Lower leg skin (tissue), 4 donors: ENCODE results near the gene BRD4. TPM values are rescaled to one million over a fixed set of nuclear protein-coding genes. Genes with fewer than 3 reads are reported as not detected.

ENCODE experiments used
- DNase-seq, 2 donors: peaks; one replicate each; pipeline ENCODE4 v3.0.0-alpha.2; 2019; ENCODE audit warnings: low spot score in 2 of 2
- H3K4me3 ChIP-seq: fragments of 200-600 bp; sonication (generic); 2 replicates; pipeline ENCODE4 v1.5.1; 2017; ENCODE audit warnings: mild to moderate bottlenecking, low read depth; ENCODE audit not compliant: poor library complexity, severe bottlenecking
- POLR2A ChIP-seq, 2 donors: fragments of 450-650 bp; IDR thresholded peaks; one replicate each; pipeline ENCODE4 v1.6.1; 2016 to 2017; ENCODE audit warnings: antibody characterized with exemption in 2 of 2, mild to moderate bottlenecking in 1 of 2, moderate library complexity in 1 of 2
- WGBS, 2 donors: methylation state at CpG; one replicate each; pipeline ENCODE4 v1.1.5; 2018; 5-methylcytosine and 5-hydroxymethylcytosine counted together
- intact Hi-C: fragments of 100-400 bp; cut with DNase I; formaldehyde crosslinking; loops from one replicate; pipeline ENCODE4 v1.15.0; 2023; ENCODE audit warnings: low total_unique reads
- total RNA-seq, 4 donors: library from RNA; depleted of rRNA; stranded (reverse); fragments of >200 nt; gene quantifications; one replicate each; pipeline ENCODE4 v1.1.0, GENCODE V29; 2016
- TF ChIP-seq, protein P1 (sequence below), 3 donors: fragments of 450-650 bp; IDR thresholded peaks; one replicate each; pipeline ENCODE4 v1.5.1; 2016; ENCODE audit warnings: antibody characterized with exemption in 3 of 3, mild to moderate bottlenecking in 3 of 3, moderate library complexity in 2 of 3

The BRD4 gene
- total RNA-seq, 4 donors from 2014 or later = 34.8 to 78.6 (median 49.2) TPM

DNA sequence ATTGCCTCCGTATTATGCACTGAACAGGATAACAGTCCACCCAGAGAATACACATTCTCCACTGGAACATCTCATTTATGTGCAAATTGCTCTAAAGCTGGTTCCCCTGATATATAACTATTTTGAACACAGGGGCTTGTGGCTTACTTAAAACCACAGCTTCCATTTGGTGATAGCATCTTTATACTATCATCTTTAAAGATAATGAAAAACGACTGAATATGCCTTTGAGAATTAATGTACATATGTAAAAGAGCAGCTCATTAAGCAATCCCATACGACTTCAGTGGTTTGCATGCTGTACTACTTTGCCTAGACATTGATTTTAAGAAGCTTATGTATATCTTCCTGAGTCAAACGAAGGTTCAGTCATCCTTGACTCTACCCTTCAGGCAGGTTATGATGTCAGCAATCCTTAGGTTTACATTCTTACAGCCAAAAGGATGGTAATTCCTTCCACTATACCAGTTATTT is 40.8 kb downstream of the BRD4 start:
- 50 to 57% methylated on average over 4 of the region's 4 CpGs for WGBS, 2 donors
- DNase-seq = no peak
- intact Hi-C loops = no loop called here
- TF ChIP-seq, protein P1, sequence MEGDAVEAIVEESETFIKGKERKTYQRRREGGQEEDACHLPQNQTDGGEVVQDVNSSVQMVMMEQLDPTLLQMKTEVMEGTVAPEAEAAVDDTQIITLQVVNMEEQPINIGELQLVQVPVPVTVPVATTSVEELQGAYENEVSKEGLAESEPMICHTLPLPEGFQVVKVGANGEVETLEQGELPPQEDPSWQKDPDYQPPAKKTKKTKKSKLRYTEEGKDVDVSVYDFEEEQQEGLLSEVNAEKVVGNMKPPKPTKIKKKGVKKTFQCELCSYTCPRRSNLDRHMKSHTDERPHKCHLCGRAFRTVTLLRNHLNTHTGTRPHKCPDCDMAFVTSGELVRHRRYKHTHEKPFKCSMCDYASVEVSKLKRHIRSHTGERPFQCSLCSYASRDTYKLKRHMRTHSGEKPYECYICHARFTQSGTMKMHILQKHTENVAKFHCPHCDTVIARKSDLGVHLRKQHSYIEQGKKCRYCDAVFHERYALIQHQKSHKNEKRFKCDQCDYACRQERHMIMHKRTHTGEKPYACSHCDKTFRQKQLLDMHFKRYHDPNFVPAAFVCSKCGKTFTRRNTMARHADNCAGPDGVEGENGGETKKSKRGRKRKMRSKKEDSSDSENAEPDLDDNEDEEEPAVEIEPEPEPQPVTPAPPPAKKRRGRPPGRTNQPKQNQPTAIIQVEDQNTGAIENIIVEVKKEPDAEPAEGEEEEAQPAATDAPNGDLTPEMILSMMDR (IDR thresholded peaks at IDR 0.05) = no peak
- TF ChIP-seq POLR2A (IDR thresholded peaks at IDR 0.05) = no peak
- H3K4me3 ChIP-seq = no peak overlapping the region

DNA sequence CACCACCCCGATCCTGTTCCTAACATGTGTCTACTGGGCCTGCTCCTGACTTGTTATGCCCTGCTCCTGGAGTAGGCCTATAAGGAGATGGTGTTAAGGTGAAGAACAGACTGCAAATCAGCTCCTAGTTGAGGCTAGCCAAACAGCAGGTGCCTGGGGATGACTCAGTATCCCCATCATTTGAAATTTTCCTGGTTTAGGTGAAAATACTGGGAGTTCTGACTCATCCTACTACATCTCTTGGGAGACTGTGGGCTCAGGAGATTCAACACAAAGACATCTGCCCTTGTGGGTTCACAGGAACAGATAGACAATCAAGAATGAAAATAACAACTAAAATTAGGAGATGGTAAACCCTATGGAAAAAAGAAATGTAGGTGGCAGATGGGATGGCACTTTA is 41.2 kb downstream of the BRD4 start:
- intact Hi-C loops = no loop called here
- DNase-seq = no peak
- 82 to 85% methylated on average over 1 of the region's 1 CpG for WGBS, 2 donors
- TF ChIP-seq, protein P1 (IDR thresholded peaks at IDR 0.05) = no peak
- no peak for TF ChIP-seq POLR2A (IDR thresholded peaks at IDR 0.05)
- no peak overlapping the region for H3K4me3 ChIP-seq

DNA sequence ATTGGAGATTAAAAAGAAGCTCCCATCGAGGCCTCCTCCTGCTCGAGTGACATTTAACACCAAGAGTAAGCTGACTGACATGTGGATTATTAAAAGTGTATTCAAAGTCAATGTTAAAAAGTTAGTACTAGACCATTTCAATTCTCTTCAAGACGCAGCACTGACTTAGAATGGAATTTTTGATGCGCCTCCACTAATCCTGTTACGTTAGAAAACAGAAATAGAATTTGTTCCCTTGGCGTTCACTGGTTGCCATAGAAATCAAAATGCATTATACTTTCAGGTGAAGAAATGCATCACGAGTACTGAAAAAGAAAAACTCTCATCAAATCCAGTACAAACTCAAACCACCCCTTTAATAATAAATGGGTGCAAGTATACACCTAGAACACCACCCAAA is 42.2 kb downstream of the BRD4 start:
- TF ChIP-seq, protein P1 (IDR thresholded peaks at IDR 0.05) = no peak
- no peak for TF ChIP-seq POLR2A (IDR thresholded peaks at IDR 0.05)
- WGBS, 2 donors = 71% methylated on average over 7 of the region's 7 CpGs
- intact Hi-C loops = no loop called here
- H3K4me3 ChIP-seq = no peak overlapping the region
- no peak for DNase-seq

DNA sequence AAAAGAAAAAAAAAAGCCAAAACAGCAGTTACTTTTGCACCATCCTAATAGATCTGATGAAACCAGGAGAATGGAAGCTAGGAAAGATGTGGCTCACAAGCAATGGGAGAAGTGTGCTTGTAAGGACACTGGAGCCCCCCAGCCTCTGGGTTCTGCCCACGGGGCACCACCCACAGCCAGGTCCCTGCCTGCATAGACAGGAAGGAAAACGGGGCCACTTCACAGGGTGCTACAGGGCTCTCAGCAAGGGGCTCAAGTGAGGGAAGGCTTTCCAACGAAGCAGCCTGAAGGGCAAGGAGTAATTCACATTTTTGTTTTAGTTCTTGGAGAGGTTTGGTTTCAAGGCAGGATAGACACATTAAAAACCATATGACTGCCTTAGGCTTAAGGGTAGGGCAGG is 42.7 kb downstream of the BRD4 start:
- no peak for TF ChIP-seq POLR2A (IDR thresholded peaks at IDR 0.05)
- TF ChIP-seq, protein P1 (IDR thresholded peaks at IDR 0.05) = no peak
- intact Hi-C loops = no loop called here
- no peak for DNase-seq
- 42 to 50% methylated on average over 3 of the region's 3 CpGs for WGBS, 2 donors
- no peak overlapping the region for H3K4me3 ChIP-seq

DNA sequence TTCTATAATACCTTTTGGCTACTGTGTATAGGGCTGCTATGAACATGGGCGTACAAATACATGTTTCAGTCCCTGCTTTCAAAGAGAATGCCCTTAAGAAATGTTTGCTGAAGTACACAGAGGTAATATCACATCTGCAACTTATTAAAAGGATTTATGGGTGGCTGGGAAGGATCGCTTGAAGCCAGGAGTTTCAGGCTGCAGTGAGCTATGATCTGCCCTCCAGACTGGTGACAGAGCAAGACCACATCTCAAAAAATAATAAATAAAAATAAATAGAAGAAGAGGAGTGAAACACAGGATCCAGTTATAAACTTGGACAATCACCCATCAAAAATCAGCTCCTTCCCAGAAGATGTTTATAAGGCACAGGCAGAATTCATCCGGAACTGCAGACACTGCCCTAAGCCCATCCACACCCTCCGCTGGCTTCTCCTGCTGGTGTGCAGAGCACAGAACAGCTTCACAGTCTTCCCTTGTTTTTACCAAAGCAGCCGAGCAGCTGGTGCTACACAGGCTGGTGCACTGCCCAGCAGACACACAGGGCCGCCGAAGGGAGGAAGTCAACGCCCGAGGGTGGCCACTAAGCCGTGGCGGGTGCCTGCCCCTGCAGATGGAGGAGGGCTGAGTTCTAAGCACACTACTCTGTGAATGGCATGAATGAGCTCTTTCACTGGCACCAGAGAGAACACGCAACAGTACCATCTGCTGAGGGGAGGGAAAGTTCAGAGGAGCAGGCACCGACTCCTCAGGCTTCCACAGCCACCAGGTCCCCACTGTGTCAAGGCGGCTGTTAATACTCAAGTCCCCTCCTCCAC is 44.0 kb downstream of the BRD4 start:
- TF ChIP-seq, protein P1 (IDR thresholded peaks at IDR 0.05) = no peak
- no peak for TF ChIP-seq POLR2A (IDR thresholded peaks at IDR 0.05)
- WGBS, 2 donors = 32 to 36% methylated on average over 14 of the region's 14 CpGs
- intact Hi-C loops = no loop called here

More for the DNA sequence above, 44.0 kb downstream of the BRD4 start:
- H3K4me3 ChIP-seq = no peak overlapping the region
- peak in 1 of 2 donors; percentile 90 for DNase-seq
